Measurements from ENCODE around the gene SEMA7A.
A peak's percentile ranks its signal among the peaks of the same experiment; 100 is the strongest.
"Not testable (repeated sequence)": the region's sequence is repeated elsewhere in the genome, so short reads cannot be mapped to it uniquely, and the experiment has no call there.

Gene SEMA7A

GRCh38 chr15:74461847-74462511 lies 28.2 kb upstream of the SEMA7A start:
- peak; percentile 26; the same call in 2 of the 3 replicates for ATAC-seq (ENCODE audit: low read depth)
- no peak for DNase-seq (ENCODE audit: low spot score)
- Histone ChIP-seq H3K36me3 (ENCODE audit: low read depth) (peaks cover 24% of the 10 kb centered on the region), H3K27me3 (ENCODE audit: insufficient read depth, poor library complexity, severe bottlenecking) (no peaks in the 10 kb centered on the region), H3K9me3 (ENCODE audit: severe bottlenecking) (no peaks in the 10 kb centered on the region), H3K4me1 (ENCODE audit: insufficient read depth, poor library complexity, severe bottlenecking) (peaks cover 11% of the 10 kb centered on the region), H3K27ac (ENCODE audit: poor library complexity, severe bottlenecking) (peak overlapping the region; percentile 73), H3K4me3 (ENCODE audit: severe bottlenecking) (peak overlapping the region; percentile 71)
- TF ChIP-seq, protein P1, sequence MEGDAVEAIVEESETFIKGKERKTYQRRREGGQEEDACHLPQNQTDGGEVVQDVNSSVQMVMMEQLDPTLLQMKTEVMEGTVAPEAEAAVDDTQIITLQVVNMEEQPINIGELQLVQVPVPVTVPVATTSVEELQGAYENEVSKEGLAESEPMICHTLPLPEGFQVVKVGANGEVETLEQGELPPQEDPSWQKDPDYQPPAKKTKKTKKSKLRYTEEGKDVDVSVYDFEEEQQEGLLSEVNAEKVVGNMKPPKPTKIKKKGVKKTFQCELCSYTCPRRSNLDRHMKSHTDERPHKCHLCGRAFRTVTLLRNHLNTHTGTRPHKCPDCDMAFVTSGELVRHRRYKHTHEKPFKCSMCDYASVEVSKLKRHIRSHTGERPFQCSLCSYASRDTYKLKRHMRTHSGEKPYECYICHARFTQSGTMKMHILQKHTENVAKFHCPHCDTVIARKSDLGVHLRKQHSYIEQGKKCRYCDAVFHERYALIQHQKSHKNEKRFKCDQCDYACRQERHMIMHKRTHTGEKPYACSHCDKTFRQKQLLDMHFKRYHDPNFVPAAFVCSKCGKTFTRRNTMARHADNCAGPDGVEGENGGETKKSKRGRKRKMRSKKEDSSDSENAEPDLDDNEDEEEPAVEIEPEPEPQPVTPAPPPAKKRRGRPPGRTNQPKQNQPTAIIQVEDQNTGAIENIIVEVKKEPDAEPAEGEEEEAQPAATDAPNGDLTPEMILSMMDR (IDR thresholded peaks at IDR 0.05; ENCODE audit: poor library complexity, severe bottlenecking) = no peak

DNA sequence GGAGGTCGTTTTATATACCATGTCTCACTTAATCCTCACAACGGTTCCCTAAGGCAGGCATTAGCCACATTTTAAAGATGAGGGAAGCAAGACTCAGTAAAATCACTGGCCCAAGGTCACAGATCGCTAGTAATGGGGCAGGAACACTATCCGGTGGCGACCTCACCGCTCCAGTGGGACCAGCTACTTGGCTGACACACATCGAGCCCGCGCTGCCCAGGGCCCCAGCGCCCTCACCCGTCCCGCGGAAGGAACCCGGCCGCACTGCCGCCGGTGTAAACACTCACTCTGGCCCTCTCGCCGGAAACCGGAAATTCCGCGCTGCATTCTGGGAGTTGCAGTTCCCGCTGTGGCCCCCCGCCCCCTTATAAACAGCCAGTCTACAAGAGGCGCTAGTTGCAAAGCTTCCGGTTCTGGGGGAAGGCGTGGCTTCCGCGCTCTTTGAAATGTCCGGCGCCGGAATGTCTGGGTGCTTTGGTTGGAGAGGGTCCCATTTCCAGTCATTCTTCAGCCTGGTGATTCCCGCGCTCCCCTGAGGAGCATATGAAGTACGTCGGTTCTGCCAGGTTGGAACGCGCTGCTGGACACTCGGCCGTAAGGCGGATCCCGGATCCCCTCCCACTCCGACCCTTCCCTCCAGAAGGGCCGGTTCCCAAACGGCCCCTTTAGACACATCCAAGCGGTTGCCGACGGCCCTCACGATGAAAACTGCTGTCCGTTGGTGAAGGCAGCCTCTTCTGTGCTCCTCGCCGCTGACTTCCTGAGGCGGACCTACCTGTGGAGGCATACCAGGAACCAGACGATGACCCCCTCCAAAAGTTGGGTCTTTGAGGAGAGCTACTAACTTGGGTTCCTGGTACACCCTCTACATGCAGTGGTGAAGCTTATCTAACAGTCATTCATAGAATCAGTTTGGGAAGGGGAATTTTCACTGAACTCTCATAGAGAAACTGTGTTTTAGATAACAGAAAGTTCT lies 27.4 kb upstream of the SEMA7A start, which contains the start of gene UBL7:
Gene UBL7, minus strand, starts transcription at position 290 of the 976 bp plus-strand sequence. CDS start 2,293 bp downstream, outside the sequence.
- peaks cover 20% of the 10 kb centered on the region for H3K36me3 ChIP-seq (ENCODE audit: low read depth)
- ATAC-seq (ENCODE audit: low read depth) = peak; percentile 95
- peak within 1 kb of the TSS; percentile 73 for H3K27ac ChIP-seq (ENCODE audit: poor library complexity, severe bottlenecking)
- peak; percentile 100 for DNase-seq (ENCODE audit: low spot score)
- H3K4me3 ChIP-seq (ENCODE audit: severe bottlenecking) = peak within 1 kb of the TSS; percentile 71
- H3K4me1 ChIP-seq (ENCODE audit: insufficient read depth, poor library complexity, severe bottlenecking) = peaks cover 11% of the 10 kb centered on the region
- H3K9me3 ChIP-seq (ENCODE audit: severe bottlenecking) = no peaks in the 10 kb centered on the region
- TF ChIP-seq, protein P1 (IDR thresholded peaks at IDR 0.05; ENCODE audit: poor library complexity, severe bottlenecking) = peak; percentile 45
- no peaks in the 10 kb centered on the region for H3K27me3 ChIP-seq (ENCODE audit: insufficient read depth, poor library complexity, severe bottlenecking)

DNA sequence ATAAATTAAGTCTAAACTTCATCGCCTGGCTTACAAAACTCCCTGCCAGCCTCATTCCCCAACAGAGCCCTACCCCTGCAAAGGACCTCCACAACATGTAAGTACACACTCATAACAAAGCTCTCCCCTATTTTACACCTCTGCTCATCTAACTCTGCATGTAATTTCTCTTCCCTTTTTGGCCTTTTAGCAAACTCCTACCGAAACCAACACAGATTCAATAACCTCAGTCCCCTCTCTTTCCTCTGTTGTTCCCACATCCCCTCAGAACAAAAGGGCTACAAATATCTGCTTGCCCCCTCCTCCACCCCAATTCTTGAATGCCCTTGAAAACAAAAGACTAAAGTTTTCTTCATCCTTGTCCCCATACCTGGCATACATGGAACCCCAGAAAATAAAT lies 26.5 kb upstream of the SEMA7A start:
- TF ChIP-seq, protein P1 (IDR thresholded peaks at IDR 0.05; ENCODE audit: poor library complexity, severe bottlenecking) = no peak
- peak overlapping the region; percentile 73 for H3K27ac ChIP-seq (ENCODE audit: poor library complexity, severe bottlenecking)
- DNase-seq (ENCODE audit: low spot score) (no peak), ATAC-seq (ENCODE audit: low read depth) (no peak)
- H3K27me3 ChIP-seq (ENCODE audit: insufficient read depth, poor library complexity, severe bottlenecking) = no peaks in the 10 kb centered on the region
- peak overlapping the region; percentile 71 for H3K4me3 ChIP-seq (ENCODE audit: severe bottlenecking)
- H3K9me3 ChIP-seq (ENCODE audit: severe bottlenecking) = no peaks in the 10 kb centered on the region
- peaks cover 11% of the 10 kb centered on the region for H3K4me1 ChIP-seq (ENCODE audit: insufficient read depth, poor library complexity, severe bottlenecking)
- peaks cover 20% of the 10 kb centered on the region for H3K36me3 ChIP-seq (ENCODE audit: low read depth)

DNA sequence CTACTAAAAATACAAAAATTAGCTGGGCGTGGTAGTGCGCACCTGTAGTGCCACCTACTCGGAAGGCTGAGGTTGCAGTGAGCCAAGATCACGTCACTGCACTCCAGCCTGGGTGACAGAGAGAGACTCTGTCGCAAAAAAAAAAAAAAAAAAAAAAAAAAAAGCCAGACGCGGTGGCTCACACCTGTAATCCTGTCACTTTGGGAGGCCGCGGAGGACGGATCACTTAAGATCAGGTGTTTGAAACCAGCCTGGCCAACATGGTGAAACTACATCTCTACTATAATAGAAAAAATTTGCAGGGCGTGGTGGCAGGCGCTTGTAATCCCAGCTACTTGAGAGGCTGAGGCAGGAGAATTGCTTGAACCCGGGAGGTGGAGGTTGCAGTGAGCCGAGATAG lies 26.0 kb upstream of the SEMA7A start:
- Histone ChIP-seq H3K4me1 (ENCODE audit: insufficient read depth, poor library complexity, severe bottlenecking) (peaks cover 11% of the 10 kb centered on the region), H3K36me3 (ENCODE audit: low read depth) (peaks cover 23% of the 10 kb centered on the region)
- not testable (repeated sequence) for ATAC-seq (ENCODE audit: low read depth)

GRCh38 chr15:74458473-74458872 lies 24.7 kb upstream of the SEMA7A start:
- Histone ChIP-seq H3K27me3 (ENCODE audit: insufficient read depth, poor library complexity, severe bottlenecking) (no peaks in the 10 kb centered on the region), H3K9me3 (ENCODE audit: severe bottlenecking) (no peaks in the 10 kb centered on the region), H3K4me3 (ENCODE audit: severe bottlenecking) (no peak overlapping the region), H3K27ac (ENCODE audit: poor library complexity, severe bottlenecking) (no peak overlapping the region), H3K36me3 (ENCODE audit: low read depth) (peaks cover 23% of the 10 kb centered on the region), H3K4me1 (ENCODE audit: insufficient read depth, poor library complexity, severe bottlenecking) (peaks cover 11% of the 10 kb centered on the region)
- ATAC-seq (ENCODE audit: low read depth) (no peak), DNase-seq (ENCODE audit: low spot score) (no peak)
- TF ChIP-seq, protein P1 (IDR thresholded peaks at IDR 0.05; ENCODE audit: poor library complexity, severe bottlenecking) = no peak

More for the DNA sequence above, 26.0 kb upstream of the SEMA7A start:
- DNase-seq (ENCODE audit: low spot score); H3K27me3 ChIP-seq (ENCODE audit: insufficient read depth, poor library complexity, severe bottlenecking); H3K27ac ChIP-seq (ENCODE audit: poor library complexity, severe bottlenecking); H3K4me3 ChIP-seq (ENCODE audit: severe bottlenecking); H3K9me3 ChIP-seq (ENCODE audit: severe bottlenecking): not testable (repeated sequence)

DNA sequence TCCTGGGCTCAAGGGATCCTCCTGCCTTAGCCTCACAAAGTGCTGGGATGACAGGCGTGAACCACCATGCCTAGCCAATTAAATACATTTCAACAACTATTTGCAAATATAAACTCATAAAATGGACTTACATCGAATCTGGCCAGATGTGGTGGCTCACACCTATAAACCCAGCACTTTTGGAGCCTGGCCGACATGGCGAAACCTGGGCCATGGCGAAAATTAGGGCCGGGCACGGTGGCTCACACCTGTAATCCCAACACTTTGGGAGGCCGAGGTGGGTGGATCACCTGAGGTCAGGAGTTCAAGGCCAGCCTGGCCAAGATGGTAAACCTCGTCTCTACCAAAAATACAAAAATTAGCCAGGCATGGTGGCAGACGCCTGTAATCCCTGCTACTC lies 23.3 kb upstream of the SEMA7A start:
- ATAC-seq (ENCODE audit: low read depth); H3K4me1 ChIP-seq (ENCODE audit: insufficient read depth, poor library complexity, severe bottlenecking); H3K27me3 ChIP-seq (ENCODE audit: insufficient read depth, poor library complexity, severe bottlenecking); H3K4me3 ChIP-seq (ENCODE audit: severe bottlenecking); DNase-seq (ENCODE audit: low spot score); H3K9me3 ChIP-seq (ENCODE audit: severe bottlenecking); H3K27ac ChIP-seq (ENCODE audit: poor library complexity, severe bottlenecking): not testable (repeated sequence)
- H3K36me3 ChIP-seq (ENCODE audit: low read depth) = peaks cover 31% of the 10 kb centered on the region
